CD8-positive, alpha-beta memory T cell (primary cell): Measurements from ENCODE around the gene LY9. TPM values are rescaled to one million over a fixed set of nuclear protein-coding genes. Genes with fewer than 3 reads are reported as not detected.

ENCODE experiments used
- CTCF ChIA-PET: fragments of 350-600 bp; sonication (Branson Sonifier 250); formaldehyde crosslinking; loops from one replicate; lab custom pipeline; 2021; ENCODE audit warnings: antibody characterized with exemption; lab: Charles Lee
- POLR2A ChIA-PET: fragments of 350-600 bp; sonication (Branson Sonifier 250); formaldehyde crosslinking; loops from one replicate; lab custom pipeline; 2021; ENCODE audit warnings: antibody characterized with exemption; lab: Charles Lee
- DNase-seq, 5 donors: peaks; one replicate each; pipeline versions ENCODE4 v3.0.0 to v3.0.0-alpha.2; 2020 to 2022; ENCODE audit warnings: mixed read lengths in 1 of 5
- H3K27ac ChIP-seq: one replicate; pipeline ENCODE4 v1.7.0; 2013; ENCODE audit warnings: low read depth, mild to moderate bottlenecking, low read length, moderate library complexity
- H3K27me3 ChIP-seq: 2 replicates; pipeline ENCODE4 v1.7.0; 2013; ENCODE audit warnings: low read length, mild to moderate bottlenecking; ENCODE audit not compliant: insufficient read depth, poor library complexity, severe bottlenecking
- H3K36me3 ChIP-seq: 2 replicates; pipeline ENCODE4 v1.7.0; 2013; ENCODE audit warnings: mild to moderate bottlenecking, low read length, moderate library complexity; ENCODE audit not compliant: insufficient read depth
- H3K4me1 ChIP-seq: 2 replicates; pipeline ENCODE4 v1.7.0; 2013; ENCODE audit warnings: mild to moderate bottlenecking, low read length, moderate library complexity; ENCODE audit not compliant: insufficient read depth
- H3K4me3 ChIP-seq: 2 replicates; pipeline ENCODE4 v1.7.0; 2013; ENCODE audit warnings: mild to moderate bottlenecking, low read length
- H3K9me3 ChIP-seq: 2 replicates; pipeline ENCODE4 v1.7.0; 2013; ENCODE audit warnings: mild to moderate bottlenecking, low read length
- H3K27ac Mint-ChIP-seq, 8 donors: one replicate each; pipeline ENCODE4 v1.8.0; 2020 to 2021; ENCODE audit warnings: mixed read lengths in 8 of 8, mild to moderate bottlenecking in 6 of 8, inconsistent platforms in 3 of 8, moderate library complexity in 3 of 8
- H3K27me3 Mint-ChIP-seq, 2 donors: one replicate each; pipeline ENCODE4 v1.8.0; 2020 to 2021; ENCODE audit warnings: mixed read lengths in 2 of 2, mild to moderate bottlenecking in 1 of 2, moderate library complexity in 1 of 2
- H3K36me3 Mint-ChIP-seq, 3 donors: one replicate each; pipeline ENCODE4 v1.8.0; 2020 to 2021; ENCODE audit warnings: mixed read lengths in 3 of 3, inconsistent platforms in 1 of 3, mild to moderate bottlenecking in 1 of 3
- H3K4me1 Mint-ChIP-seq, 3 donors: one replicate each; pipeline ENCODE4 v1.8.0; 2020 to 2021; ENCODE audit warnings: mixed read lengths in 3 of 3, inconsistent platforms in 1 of 3, mild to moderate bottlenecking in 1 of 3
- H3K4me3 Mint-ChIP-seq, 7 donors: one replicate each; pipeline ENCODE4 v1.8.0; 2020 to 2021; ENCODE audit warnings: mixed read lengths in 7 of 7, mild to moderate bottlenecking in 6 of 7, moderate library complexity in 4 of 7, inconsistent platforms in 2 of 7
- H3K9me3 Mint-ChIP-seq, 5 donors: one replicate each; pipeline ENCODE4 v1.8.0; 2020 to 2022; ENCODE audit warnings: mixed read lengths in 5 of 5, mild to moderate bottlenecking in 3 of 5, moderate library complexity in 2 of 5, inconsistent platforms in 1 of 5
- polyA plus RNA-seq: library from polyadenylated mRNA; unstranded; fragments of 300-500 nt; fragmentation: Illumina TruSeq; gene quantifications from one replicate; pipeline ENCODE4 v1.2.3, GENCODE V29; 2021
- total RNA-seq, 2 experiments: library from RNA; stranded (reverse); gene quantifications; one replicate each; pipeline ENCODE4 v1.2.3, GENCODE V29; 2021

The LY9 gene
- total and polyA plus RNA-seq, 3 experiments from 2014 or later, result 16.4 to 206 (median 16.5) TPM

DNA sequence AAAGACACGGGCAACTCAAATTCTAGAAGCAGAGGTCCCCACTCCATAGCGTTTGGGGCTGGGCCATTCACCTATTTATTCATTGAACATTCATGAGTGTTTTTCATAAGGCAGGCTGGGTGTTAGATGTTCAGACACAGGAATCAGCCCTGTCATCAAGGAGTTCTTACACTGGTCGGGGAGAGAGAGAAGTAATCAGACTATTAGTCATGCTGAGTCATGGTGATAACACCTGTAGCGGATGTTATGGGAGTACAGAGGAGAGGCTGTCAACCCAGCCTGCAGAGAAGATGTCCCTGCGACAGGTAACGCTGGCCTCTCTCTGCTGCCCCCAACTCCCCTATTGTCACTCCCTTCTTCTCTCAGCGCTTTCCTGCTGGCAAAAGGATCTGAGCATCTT, 17.2 kb downstream of the LY9 start:
- no peaks in the 10 kb centered on the region for H3K27me3 Mint-ChIP-seq
- Histone ChIP-seq H3K27ac (no peak overlapping the region), H3K4me3 (no peak overlapping the region), H3K9me3 (no peaks in the 10 kb centered on the region), H3K27me3 (no peaks in the 10 kb centered on the region), H3K36me3 (peaks cover 61% of the 10 kb centered on the region), H3K4me1 (peaks cover 15% of the 10 kb centered on the region)
- peak overlapping the region in 2 of 7 donors; percentile 11 to 67 for H3K4me3 Mint-ChIP-seq
- peaks cover 49 to 61% (median 57%) of the 10 kb centered on the region in 3 donors for H3K4me1 Mint-ChIP-seq
- ChIA-PET CTCF (interaction anchor here (2.1 kb wide), 1 partner anchor 138 kb away, joined by 7 read pairs; no protein-coding TSS in a partner anchor), POLR2A (interaction anchor here (2.1 kb wide), 1 partner anchor 16 kb away, joined by 5 read pairs; no protein-coding TSS in a partner anchor)
- H3K9me3 Mint-ChIP-seq, result no peaks in the 10 kb centered on the region
- no peak for DNase-seq
- peaks cover 11 to 89% (median 22%) of the 10 kb centered on the region in 3 donors for H3K36me3 Mint-ChIP-seq
- H3K27ac Mint-ChIP-seq, result peak overlapping the region; percentile 13 to 97 (median 84)

- Histone ChIP-seq H3K27me3 (no peaks in the 10 kb centered on the region), H3K27ac (no peak overlapping the region), H3K9me3 (no peaks in the 10 kb centered on the region), H3K36me3 (peaks cover 72% of the 10 kb centered on the region), H3K4me3 (no peak overlapping the region), H3K4me1 (peaks cover 8% of the 10 kb centered on the region)
- ChIA-PET CTCF (no interaction called here), POLR2A (interaction anchor here (1.3 kb wide), 1 partner anchor 17 kb away, joined by 4 read pairs; no protein-coding TSS in a partner anchor)
- Mint-ChIP-seq H3K36me3 (peaks cover 16 to 92% (median 22%) of the 10 kb centered on the region in 3 donors), H3K27me3 (no peaks in the 10 kb centered on the region), H3K4me1 (peaks cover 46 to 52% (median 49%) of the 10 kb centered on the region in 3 donors), H3K4me3 (peak overlapping the region in 1 of 7 donors; percentile 41), H3K27ac (peak overlapping the region in 7 of 8 donors; percentile 51 to 89 (median 82)), H3K9me3 (no peaks in the 10 kb centered on the region)
- DNase-seq, result no peak
Observed at GRCh38 chr1:160814316-160814715, 18.3 kb downstream of the LY9 start.

DNA sequence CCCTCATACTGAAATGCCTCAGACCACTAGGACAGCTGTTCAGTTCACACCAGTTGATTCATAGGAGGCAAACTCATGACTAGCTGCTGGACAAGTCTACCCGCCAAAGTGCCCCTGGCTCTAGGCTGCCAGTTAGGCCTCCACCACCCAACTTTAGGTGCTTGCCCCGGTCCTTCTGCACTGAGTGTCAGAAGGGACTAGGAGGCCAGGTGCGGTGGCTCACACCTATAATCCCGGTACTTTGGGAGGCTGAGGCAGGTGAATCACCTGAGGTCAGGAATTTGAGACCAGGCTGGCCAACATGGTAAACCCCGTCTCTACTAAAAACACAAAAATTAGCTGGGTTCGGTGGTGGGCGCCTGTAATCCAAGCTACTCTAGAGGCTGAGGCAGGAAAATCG, 18.9 kb downstream of the LY9 start:
- Histone ChIP-seq H3K27ac (no peak overlapping the region), H3K4me1 (peaks cover 8% of the 10 kb centered on the region), H3K36me3 (peaks cover 73% of the 10 kb centered on the region), H3K4me3 (no peak overlapping the region), H3K27me3 (no peaks in the 10 kb centered on the region), H3K9me3 (no peaks in the 10 kb centered on the region)
- DNase-seq, result no peak
- no peak overlapping the region for H3K4me3 Mint-ChIP-seq
- ChIA-PET POLR2A (interaction anchor here (1.3 kb wide), 1 partner anchor 18 kb away, joined by 4 read pairs; no protein-coding TSS in a partner anchor), CTCF (interaction anchor here (1.0 to 1.2 kb wide), 2 partner anchors 23 to 47 kb away, joined by 3 to 6 read pairs; no protein-coding TSS in a partner anchor)
- no peaks in the 10 kb centered on the region for H3K27me3 Mint-ChIP-seq
- peak overlapping the region in 5 of 8 donors; percentile 51 to 88 (median 54) for H3K27ac Mint-ChIP-seq
- peaks cover 13 to 92% (median 21%) of the 10 kb centered on the region in 3 donors for H3K36me3 Mint-ChIP-seq
- no peaks in the 10 kb centered on the region for H3K9me3 Mint-ChIP-seq
- peaks cover 41 to 46% (median 44%) of the 10 kb centered on the region in 3 donors for H3K4me1 Mint-ChIP-seq

- Histone ChIP-seq H3K27ac (no peak overlapping the region), H3K4me1 (peaks cover under 1% of the 10 kb centered on the region), H3K4me3 (no peak overlapping the region), H3K9me3 (no peaks in the 10 kb centered on the region), H3K36me3 (peaks cover 71% of the 10 kb centered on the region), H3K27me3 (no peaks in the 10 kb centered on the region)
- POLR2A ChIA-PET, result no interaction called here
- Mint-ChIP-seq H3K4me3 (no peak overlapping the region), H3K27me3 (peaks cover 0 to 1% of the 10 kb centered on the region in 2 donors), H3K36me3 (peaks cover 14 to 89% (median 25%) of the 10 kb centered on the region in 3 donors), H3K4me1 (peaks cover 12 to 15% (median 14%) of the 10 kb centered on the region in 3 donors), H3K9me3 (no peaks in the 10 kb centered on the region), H3K27ac (peak overlapping the region; percentile 6 to 95 (median 40))
- DNase-seq, result no peak
- CTCF ChIA-PET, result interaction anchor here (0.8 to 2.5 kb wide), 6 partner anchors 13 to 59 kb away, joined by 3 to 10 read pairs (median 6); no protein-coding TSS in a partner anchor
Observed at GRCh38 chr1:160818207-160818937, 22.4 kb downstream of the LY9 start.

DNA sequence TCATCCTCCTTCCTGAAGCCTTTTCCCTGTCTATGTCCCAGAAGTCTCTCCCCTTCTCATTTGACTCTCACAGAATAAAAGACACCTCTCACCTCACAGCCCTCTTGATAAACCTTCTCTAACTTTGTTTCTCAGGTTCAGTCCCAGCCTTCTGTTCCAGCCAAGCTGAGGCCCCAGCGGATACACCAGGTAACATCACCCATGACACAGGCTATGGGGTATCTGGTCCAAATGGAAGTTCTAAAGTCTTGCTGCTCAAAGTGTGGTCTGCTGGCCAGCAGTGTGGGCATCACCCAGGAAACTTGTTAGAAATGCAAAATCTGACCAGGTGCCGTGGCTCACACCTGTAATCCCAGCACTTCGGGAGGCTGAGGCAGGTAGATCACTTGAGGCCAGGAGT, 23.2 kb downstream of the LY9 start:
- CTCF ChIA-PET, result interaction anchor here (0.8 to 2.5 kb wide), 6 partner anchors 12 to 58 kb away, joined by 3 to 10 read pairs (median 6); no protein-coding TSS in a partner anchor
- H3K27me3 Mint-ChIP-seq, result peaks cover 0 to 1% of the 10 kb centered on the region in 2 donors
- H3K4me1 Mint-ChIP-seq, result peaks cover 4 to 8% (median 6%) of the 10 kb centered on the region in 3 donors
- POLR2A ChIA-PET, result no interaction called here
- no peak for DNase-seq
- H3K4me3 Mint-ChIP-seq, result no peak overlapping the region
- no peaks in the 10 kb centered on the region for H3K9me3 ChIP-seq
- H3K9me3 Mint-ChIP-seq, result no peaks in the 10 kb centered on the region
- no peak overlapping the region for H3K4me3 ChIP-seq
- H3K27ac ChIP-seq, result no peak overlapping the region
- H3K27ac Mint-ChIP-seq, result peak overlapping the region in 7 of 8 donors; percentile 32 to 95 (median 81)
- no peaks in the 10 kb centered on the region for H3K4me1 ChIP-seq
- peaks cover 71% of the 10 kb centered on the region for H3K36me3 ChIP-seq
- no peaks in the 10 kb centered on the region for H3K27me3 ChIP-seq
- peaks cover 14 to 89% (median 19%) of the 10 kb centered on the region in 3 donors for H3K36me3 Mint-ChIP-seq

- no peak for DNase-seq
- Mint-ChIP-seq H3K9me3 (no peaks in the 10 kb centered on the region), H3K4me1 (peaks cover 0 to 8% (median 6%) of the 10 kb centered on the region in 3 donors), H3K27me3 (peaks cover 0 to 1% of the 10 kb centered on the region in 2 donors), H3K27ac (peak overlapping the region in 6 of 8 donors; percentile 31 to 84 (median 76)), H3K36me3 (peaks cover 14 to 83% (median 20%) of the 10 kb centered on the region in 3 donors), H3K4me3 (no peak overlapping the region)
- ChIA-PET CTCF (interaction anchor here (0.6 to 1.7 kb wide), 4 partner anchors 12 to 44 kb away, joined by 3 to 5 read pairs (median 3); no protein-coding TSS in a partner anchor), POLR2A (interaction anchor here (0.9 kb wide), 1 partner anchor 24 kb away, joined by 3 read pairs; no protein-coding TSS in a partner anchor)
- Histone ChIP-seq H3K27me3 (no peaks in the 10 kb centered on the region), H3K4me1 (no peaks in the 10 kb centered on the region), H3K4me3 (no peak overlapping the region), H3K9me3 (no peaks in the 10 kb centered on the region), H3K36me3 (peaks cover 64% of the 10 kb centered on the region), H3K27ac (no peak overlapping the region)
Observed at GRCh38 chr1:160821627-160822026, 25.7 kb downstream of the LY9 start.

GRCh38 chr1:160823296-160823695, 27.3 kb downstream of the LY9 start:
- peaks cover 10 to 86% (median 25%) of the 10 kb centered on the region in 3 donors for H3K36me3 Mint-ChIP-seq
- no peaks in the 10 kb centered on the region for H3K9me3 Mint-ChIP-seq
- no peak for DNase-seq
- H3K4me3 ChIP-seq, result no peak overlapping the region
- POLR2A ChIA-PET, result no interaction called here
- CTCF ChIA-PET, result interaction anchor here (0.5 to 1.6 kb wide), 2 partner anchors 128 to 170 kb away, joined by 3 to 6 read pairs; no protein-coding TSS in a partner anchor
- H3K27me3 Mint-ChIP-seq, result peaks cover 0 to 1% of the 10 kb centered on the region in 2 donors
- no peaks in the 10 kb centered on the region for H3K9me3 ChIP-seq
- peak overlapping the region in 5 of 8 donors; percentile 55 to 81 (median 66) for H3K27ac Mint-ChIP-seq
- peaks cover 0 to 9% (median 6%) of the 10 kb centered on the region in 3 donors for H3K4me1 Mint-ChIP-seq
- no peaks in the 10 kb centered on the region for H3K4me1 ChIP-seq
- H3K4me3 Mint-ChIP-seq, result no peak overlapping the region
- H3K27ac ChIP-seq, result no peak overlapping the region
- H3K27me3 ChIP-seq, result no peaks in the 10 kb centered on the region
- H3K36me3 ChIP-seq, result peaks cover 60% of the 10 kb centered on the region
